ENCODE measurements around the gene FLNB. TPM values are rescaled to one million over a fixed set of nuclear protein-coding genes. Genes with fewer than 3 reads are reported as not detected.
A peak's percentile ranks its signal among the peaks of the same experiment; 100 is the strongest.

FLNB gene
- total and polyA plus RNA-seq, 2 of the 13 experiments (the other 11 are each of a cell fraction or from before 2014, with no cell fraction given): 106 to 130 TPM

- TF ChIP-seq ZNF609 (CRISPR knock-in tag; IDR thresholded peaks at IDR 0.05; ENCODE audit: borderline replicate concordance) (no peak), NFATC3 (CRISPR knock-in tag; IDR thresholded peaks at IDR 0.05) (no peak), RCOR2 (CRISPR knock-in tag; IDR thresholded peaks at IDR 0.05) (0 out of 2 replicates have a peak, but pooled peaks have one; percentile 68), LRRFIP1 (CRISPR knock-in tag; conservative IDR thresholded peaks at IDR 0.05) (no peak), ZNF724P (CRISPR knock-in tag; IDR thresholded peaks at IDR 0.05; ENCODE audit: borderline replicate concordance) (no peak), ZNF629 (CRISPR knock-in tag; conservative IDR thresholded peaks at IDR 0.05) (peak; percentile 98), BRCA1 (CRISPR knock-in tag; IDR thresholded peaks at IDR 0.05) (no peak), MTA3 (CRISPR knock-in tag; IDR thresholded peaks at IDR 0.05) (no peak), FOXP4 (CRISPR knock-in tag; IDR thresholded peaks at IDR 0.05) (no peak), ZMYM3 (CRISPR knock-in tag; IDR thresholded peaks at IDR 0.05) (peak; percentile 95), ZBTB8A (CRISPR knock-in tag; IDR thresholded peaks at IDR 0.05; ENCODE audit: borderline replicate concordance, low read depth) (no peak)
Measured at GRCh38 chr3:58176185-58176530, 167.9 kb downstream of the FLNB start (continued).
